Left lung (tissue), 10 donors: ENCODE results near the gene PHACTR1. TPM values are rescaled to one million over a fixed set of nuclear protein-coding genes. Genes with fewer than 3 reads are reported as not detected.

ENCODE experiments used
- ATAC-seq: fragments of 200-7000 bp; cut with Tn5 transposase; one replicate; pipeline ENCODE4 v1.9.1; 2020; ENCODE audit warnings: moderate library complexity
- DNase-seq, 4 donors: peaks; one replicate each; pipeline ENCODE4 v3.0.0-alpha.2; 2013 to 2020
- H3K27ac ChIP-seq, 2 donors: fragments of 200-600 bp; sonication (generic) in 1 of 2; one replicate each; pipeline versions ENCODE4 v1.5.0 to v1.8.0; 2020 to 2021
- H3K27me3 ChIP-seq, 2 donors: fragments of 200-600 bp; sonication (generic) in 1 of 2; one replicate each; pipeline versions ENCODE4 v1.5.0 to v1.8.0; 2020 to 2021
- H3K36me3 ChIP-seq, 2 donors: fragments of 200-600 bp; sonication (generic) in 1 of 2; one replicate each; pipeline versions ENCODE4 v1.5.0 to v1.8.0; 2020 to 2021
- H3K4me1 ChIP-seq, 2 donors: fragments of 200-600 bp; one replicate each; pipeline ENCODE4 v1.8.0; 2021
- H3K4me3 ChIP-seq, 2 donors: fragments of 200-600 bp; sonication (generic) in 1 of 2; one replicate each; pipeline versions ENCODE4 v1.5.0 to v1.8.0; 2020 to 2021; ENCODE audit warnings: mild to moderate bottlenecking in 1 of 2
- H3K9me3 ChIP-seq, 2 donors: fragments of 200-600 bp; sonication (generic) in 1 of 2; one replicate each; pipeline versions ENCODE4 v1.5.0 to v1.8.0; 2020 to 2021
- intact Hi-C, 2 donors: fragments of 100-400 bp; cut with DNase I; formaldehyde crosslinking; loops; one replicate each; pipeline versions ENCODE4 v1.11.2 to v1.14.2; 2022
- polyA plus RNA-seq, 6 donors: library from polyadenylated mRNA; unstranded; fragments of 120-200 nt; gene quantifications; one replicate each; pipeline ENCODE4 v1.2.1, GENCODE V29; 2013; ENCODE audit not compliant: insufficient read length in 6 of 6
- total RNA-seq, 2 donors: library from RNA; stranded (reverse); fragmentation: NEBNext Ultra II Directional; extraction: Animal tissue kit (Norgen Biotek cat#: 25700); gene quantifications; one replicate each; pipeline ENCODE4 v1.2.1, GENCODE V29; 2021
- TF ChIP-seq, protein P1 (sequence below), 2 donors: fragments of 200-600 bp; sonication (generic) in 1 of 2; IDR thresholded peaks; one replicate each; pipeline versions ENCODE4 v1.5.0 to v1.8.0; 2021; ENCODE audit warnings: antibody characterized with exemption in 2 of 2
- donor health status: DM: no; HTN: yes; CAD: no.
- donor health status: DM: no; HTN: no; CAD: no.

Gene PHACTR1
- total and polyA plus RNA-seq, 8 donors: 12.1 to 53.3 (median 15.8) TPM

GRCh38 chr6:12962529-12962928 lies 246.0 kb downstream of the PHACTR1 start:
- intact Hi-C loops: no loop called here
- ATAC-seq: peak; percentile 7
- H3K27ac ChIP-seq: peak overlapping the region; percentile 71 to 78
- H3K27me3 ChIP-seq: no peaks in the 10 kb centered on the region
- H3K4me3 ChIP-seq: no peak overlapping the region
- DNase-seq: no peak
- TF ChIP-seq, protein P1, sequence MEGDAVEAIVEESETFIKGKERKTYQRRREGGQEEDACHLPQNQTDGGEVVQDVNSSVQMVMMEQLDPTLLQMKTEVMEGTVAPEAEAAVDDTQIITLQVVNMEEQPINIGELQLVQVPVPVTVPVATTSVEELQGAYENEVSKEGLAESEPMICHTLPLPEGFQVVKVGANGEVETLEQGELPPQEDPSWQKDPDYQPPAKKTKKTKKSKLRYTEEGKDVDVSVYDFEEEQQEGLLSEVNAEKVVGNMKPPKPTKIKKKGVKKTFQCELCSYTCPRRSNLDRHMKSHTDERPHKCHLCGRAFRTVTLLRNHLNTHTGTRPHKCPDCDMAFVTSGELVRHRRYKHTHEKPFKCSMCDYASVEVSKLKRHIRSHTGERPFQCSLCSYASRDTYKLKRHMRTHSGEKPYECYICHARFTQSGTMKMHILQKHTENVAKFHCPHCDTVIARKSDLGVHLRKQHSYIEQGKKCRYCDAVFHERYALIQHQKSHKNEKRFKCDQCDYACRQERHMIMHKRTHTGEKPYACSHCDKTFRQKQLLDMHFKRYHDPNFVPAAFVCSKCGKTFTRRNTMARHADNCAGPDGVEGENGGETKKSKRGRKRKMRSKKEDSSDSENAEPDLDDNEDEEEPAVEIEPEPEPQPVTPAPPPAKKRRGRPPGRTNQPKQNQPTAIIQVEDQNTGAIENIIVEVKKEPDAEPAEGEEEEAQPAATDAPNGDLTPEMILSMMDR (IDR thresholded peaks at IDR 0.05): no peak
- peaks cover 18 to 56% of the 10 kb centered on the region in 2 donors for H3K4me1 ChIP-seq
- no peaks in the 10 kb centered on the region for H3K9me3 ChIP-seq
- H3K36me3 ChIP-seq: no peaks in the 10 kb centered on the region

GRCh38 chr6:12962987-12963386 lies 246.4 kb downstream of the PHACTR1 start:
- Histone ChIP-seq H3K36me3 (no peaks in the 10 kb centered on the region), H3K4me3 (peak overlapping the region in 1 of 2 donors; percentile 2), H3K4me1 (peaks cover 18 to 54% of the 10 kb centered on the region in 2 donors), H3K27me3 (no peaks in the 10 kb centered on the region), H3K9me3 (no peaks in the 10 kb centered on the region), H3K27ac (peak overlapping the region; percentile 71 to 78)
- ATAC-seq (peak; percentile 23), DNase-seq (peak in 1 of 4 donors; percentile 45)
- intact Hi-C loops: no loop called here
- TF ChIP-seq, protein P1 (IDR thresholded peaks at IDR 0.05): no peak

- peak; percentile 75 for ATAC-seq
- Histone ChIP-seq H3K27ac (peak overlapping the region; percentile 71 to 78), H3K27me3 (no peaks in the 10 kb centered on the region), H3K36me3 (no peaks in the 10 kb centered on the region), H3K4me1 (peaks cover 16 to 52% of the 10 kb centered on the region in 2 donors), H3K4me3 (no peak overlapping the region), H3K9me3 (no peaks in the 10 kb centered on the region)
- intact Hi-C loops: no loop called here
- peak in 1 of 4 donors; percentile 47 for DNase-seq
- TF ChIP-seq, protein P1 (IDR thresholded peaks at IDR 0.05): no peak
These were observed 247.0 kb downstream of the PHACTR1 start for GRCh38 chr6:12963567-12963966.

DNA sequence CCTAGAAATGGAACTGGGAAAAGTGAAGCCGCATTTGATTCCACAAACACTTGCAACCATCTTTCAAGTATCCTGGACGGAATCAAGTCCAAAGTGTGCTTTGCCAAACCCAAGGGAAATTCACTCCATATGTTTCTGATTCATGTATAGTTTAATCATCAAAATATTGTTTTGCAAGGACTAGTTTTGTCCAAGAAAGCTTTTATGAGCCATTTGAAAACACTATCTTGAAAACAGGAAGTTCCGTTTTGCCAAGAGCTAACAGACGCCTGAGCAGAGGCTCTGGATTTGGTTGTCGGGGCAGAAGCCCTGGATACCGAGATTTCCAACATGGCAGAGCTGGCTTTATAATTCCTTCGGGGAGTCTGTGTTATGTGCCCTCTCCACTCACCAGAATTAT lies 251.1 kb downstream of the PHACTR1 start:
- TF ChIP-seq, protein P1 (IDR thresholded peaks at IDR 0.05): no peak
- DNase-seq: no peak
- intact Hi-C loops: no loop called here
- H3K27me3 ChIP-seq: no peaks in the 10 kb centered on the region
- H3K27ac ChIP-seq: no peak overlapping the region
- no peak for ATAC-seq
- H3K9me3 ChIP-seq: no peaks in the 10 kb centered on the region
- no peaks in the 10 kb centered on the region for H3K36me3 ChIP-seq
- no peak overlapping the region for H3K4me3 ChIP-seq
- peaks cover 4 to 26% of the 10 kb centered on the region in 2 donors for H3K4me1 ChIP-seq

DNA sequence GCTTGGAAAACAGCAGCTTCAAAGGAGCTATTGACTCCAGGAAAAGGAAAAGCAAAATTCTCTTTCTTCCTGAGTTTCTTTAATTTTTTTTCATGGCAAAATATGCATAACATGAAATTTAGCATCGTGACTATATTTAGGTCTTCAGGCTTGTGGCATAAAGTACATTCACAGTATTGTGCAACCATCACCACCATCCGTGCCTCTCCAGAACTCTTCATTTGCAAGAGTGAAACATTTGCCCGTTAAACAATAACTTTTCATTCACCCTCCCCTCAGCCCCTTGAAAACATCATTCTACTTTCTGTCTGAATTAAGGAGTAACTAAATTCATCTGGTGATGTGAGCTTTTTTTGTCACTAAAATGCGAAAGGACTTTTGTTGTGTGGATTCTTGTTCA lies 251.7 kb downstream of the PHACTR1 start:
- TF ChIP-seq, protein P1 (IDR thresholded peaks at IDR 0.05): no peak
- DNase-seq (no peak), ATAC-seq (peak; percentile 59)
- H3K4me1 ChIP-seq: peaks cover under 1 to 20% of the 10 kb centered on the region in 2 donors
- no peaks in the 10 kb centered on the region for H3K36me3 ChIP-seq
- intact Hi-C loops: no loop called here
- H3K4me3 ChIP-seq: no peak overlapping the region
- H3K27ac ChIP-seq: peak overlapping the region in 1 of 2 donors; percentile 33
- no peaks in the 10 kb centered on the region for H3K9me3 ChIP-seq
- no peaks in the 10 kb centered on the region for H3K27me3 ChIP-seq
